RWPE1 (cell line): ENCODE measurements around the gene DSCAML1.

Source experiments
- CTCF ChIA-PET: fragments of 350-600 bp; sonication (Branson Sonifier 250); formaldehyde crosslinking; extraction: SDS; loops from one replicate; lab custom pipeline; 2021; lab: Yijun Ruan, JAX
- POLR2A ChIA-PET: fragments of 400-600 bp; formaldehyde crosslinking; extraction: SDS; loops from one replicate; lab custom pipeline; 2020; ENCODE audit warnings: antibody characterized with exemption; ENCODE audit not compliant: low non-redundant PET; lab: Yijun Ruan, JAX
- DNase-seq: peaks from one replicate; pipeline ENCODE4 v3.0.0; 2012; ENCODE audit warnings: low spot score
- H3K27ac ChIP-seq: fragments of 450-650 bp; 2 replicates; pipeline ENCODE4 v1.5.1; 2017
- CTCF ChIP-seq: fragments of 450-650 bp; conservative IDR thresholded peaks from 2 replicates; pipeline ENCODE4 v1.5.1; 2017; ENCODE audit warnings: low read depth, mild to moderate bottlenecking

The DSCAML1 gene

GRCh38 chr11:117673602-117674001 lies 123.4 kb downstream of the DSCAML1 start:
- ChIA-PET POLR2A (no interaction called here), CTCF (no interaction called here)
- no peak overlapping the region for H3K27ac ChIP-seq
- no peak for DNase-seq
- TF ChIP-seq CTCF: no peak

- no peak overlapping the region for H3K27ac ChIP-seq
- CTCF ChIA-PET: no interaction called here
- POLR2A ChIA-PET: no interaction called here
- no peak for TF ChIP-seq CTCF
- no peak for DNase-seq
Measured at GRCh38 chr11:117671370-117671769, 125.6 kb downstream of the DSCAML1 start.

- ChIA-PET POLR2A (no interaction called here), CTCF (no interaction called here)
- no peak for TF ChIP-seq CTCF
Measured at GRCh38 chr11:117670924-117671323, 126.1 kb downstream of the DSCAML1 start.

GRCh38 chr11:117670443-117670842 lies 126.6 kb downstream of the DSCAML1 start:
- ChIA-PET CTCF (no interaction called here), POLR2A (no interaction called here)
- no peak for TF ChIP-seq CTCF
- H3K27ac ChIP-seq: no peak overlapping the region
- DNase-seq: no peak

More at GRCh38 chr11:117670924-117671323, 126.1 kb downstream of the DSCAML1 start:
- no peak overlapping the region for H3K27ac ChIP-seq
- DNase-seq: no peak

GRCh38 chr11:117669616-117670015 lies 127.4 kb downstream of the DSCAML1 start:
- TF ChIP-seq CTCF: no peak
- CTCF ChIA-PET: interaction anchor here (0.7 kb wide), 1 partner anchor 250 kb away, joined by 4 read pairs; no protein-coding TSS in a partner anchor
- H3K27ac ChIP-seq: no peak overlapping the region
- no peak for DNase-seq
- POLR2A ChIA-PET: no interaction called here

- POLR2A ChIA-PET: no interaction called here
- no peak for DNase-seq
- CTCF ChIA-PET: interaction anchor here (0.7 kb wide), 1 partner anchor 250 kb away, joined by 4 read pairs; no protein-coding TSS in a partner anchor
- no peak overlapping the region for H3K27ac ChIP-seq
- TF ChIP-seq CTCF: no peak
Measured at GRCh38 chr11:117669062-117669461, 128.0 kb downstream of the DSCAML1 start.
